ENCODE measurements around the gene PHKG1.

DNA sequence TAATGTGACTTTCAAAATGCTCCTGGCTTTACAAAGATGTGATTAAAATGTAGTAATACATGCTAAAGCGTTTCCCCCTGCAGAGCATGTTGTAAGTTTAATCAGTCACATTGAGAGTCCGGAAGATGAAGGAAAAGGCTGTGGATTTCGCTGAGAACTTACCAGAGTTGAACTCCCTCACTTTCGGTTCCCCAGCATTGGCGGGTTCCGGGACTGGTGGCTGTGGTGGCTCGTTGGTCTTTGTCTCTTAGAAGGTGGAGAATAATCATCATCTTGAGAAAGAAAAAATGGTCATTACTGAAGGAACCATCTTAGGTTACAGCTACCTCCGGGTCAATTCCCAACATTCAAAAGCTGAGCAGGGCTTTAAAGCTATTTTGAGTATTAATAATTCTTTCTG, 33.1 kb upstream of the PHKG1 start:
- no peak for TF ChIP-seq NFRKB (IDR thresholded peaks at IDR 0.05)
- no peak for TF ChIP-seq FOXA1 (IDR thresholded peaks at IDR 0.05)
- no peak for TF ChIP-seq SUZ12 (IDR thresholded peaks at IDR 0.05)
